CD4-positive, alpha-beta T cell treated with Interleukin-17A for 4 hours (primary cell): Measurements from ENCODE around the gene GPC2.
A peak's percentile ranks its signal among the peaks of the same experiment; 100 is the strongest.
"Not testable (repeated sequence)": the region's sequence is repeated elsewhere in the genome, so short reads cannot be mapped to it uniquely, and the experiment has no call there.

ENCODE experiments used
- DNase-seq: peaks from one replicate; pipeline ENCODE4 v3.0.0-alpha.2; 2020; ENCODE audit warnings: mixed read lengths

GPC2 gene

GRCh38 chr7:100148559-100149328 lies 28.4 kb downstream of the GPC2 start, which contains the start of gene LAMTOR4:
LAMTOR4 (plus strand) TSS chr7:100148918; CDS start chr7:100148973, 55 bp downstream.
- DNase-seq = peak; percentile 97

DNA sequence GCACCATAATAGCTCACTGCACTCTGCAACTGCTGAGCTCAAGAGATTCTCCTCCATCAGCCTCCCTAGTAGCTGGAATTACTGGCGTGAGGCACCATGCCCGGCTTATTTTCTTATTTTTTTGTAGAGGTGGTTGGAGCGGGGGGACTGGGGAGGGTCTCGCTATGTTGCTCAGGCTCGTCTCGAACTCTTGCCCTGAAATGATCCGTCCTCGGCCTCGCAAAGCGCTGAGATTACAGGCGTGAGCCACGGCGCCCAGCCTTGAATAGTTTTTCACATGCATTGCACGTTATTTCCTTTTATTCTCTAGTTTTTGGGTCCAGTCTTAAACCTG lies 29.0 kb downstream of the GPC2 start:
- no peak for DNase-seq

- no peak for DNase-seq
These were observed 29.9 kb downstream of the GPC2 start for GRCh38 chr7:100147278-100147677.

DNA sequence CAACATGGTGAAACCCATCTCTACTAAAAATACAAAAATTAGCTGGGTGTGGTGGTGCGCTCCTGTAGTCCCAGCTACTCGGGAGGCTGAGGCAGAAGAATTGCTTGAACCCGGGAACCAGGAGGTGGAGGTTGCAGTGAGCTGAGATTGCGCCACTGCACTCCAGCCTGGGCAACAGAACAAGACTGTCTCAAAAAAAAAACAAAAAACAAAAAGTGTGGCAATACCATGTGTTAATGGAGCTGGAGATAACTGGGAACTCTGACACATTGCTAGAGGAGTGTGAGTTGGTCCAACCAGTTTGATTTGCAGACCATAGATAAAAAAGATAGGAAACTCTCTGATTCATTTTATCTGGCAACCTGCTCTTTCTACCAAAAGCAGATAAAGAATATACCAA lies 30.8 kb downstream of the GPC2 start:
- DNase-seq = not testable (repeated sequence)

DNA sequence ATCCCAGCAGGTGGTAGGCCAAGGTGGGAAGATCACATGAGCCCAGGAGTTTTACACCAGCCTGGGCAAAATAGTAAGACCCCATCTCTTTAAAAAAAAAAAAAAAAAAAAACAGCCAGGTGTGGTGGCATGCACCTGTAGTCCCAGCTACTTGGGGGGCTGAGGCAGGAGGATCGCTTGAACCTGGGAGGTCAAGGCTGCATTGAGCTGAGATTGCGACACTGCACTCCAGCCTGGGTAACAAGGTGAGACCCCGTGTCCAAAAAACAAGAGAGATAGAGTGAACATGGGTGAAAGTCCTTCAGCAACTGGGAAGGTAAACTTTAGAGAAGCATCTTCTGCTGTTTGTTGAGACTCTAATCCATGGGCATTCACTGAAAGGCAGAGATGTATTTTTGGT lies 34.7 kb downstream of the GPC2 start:
- DNase-seq = no peak

- DNase-seq = no peak
These were observed 35.6 kb downstream of the GPC2 start for GRCh38 chr7:100141555-100141949.

DNA sequence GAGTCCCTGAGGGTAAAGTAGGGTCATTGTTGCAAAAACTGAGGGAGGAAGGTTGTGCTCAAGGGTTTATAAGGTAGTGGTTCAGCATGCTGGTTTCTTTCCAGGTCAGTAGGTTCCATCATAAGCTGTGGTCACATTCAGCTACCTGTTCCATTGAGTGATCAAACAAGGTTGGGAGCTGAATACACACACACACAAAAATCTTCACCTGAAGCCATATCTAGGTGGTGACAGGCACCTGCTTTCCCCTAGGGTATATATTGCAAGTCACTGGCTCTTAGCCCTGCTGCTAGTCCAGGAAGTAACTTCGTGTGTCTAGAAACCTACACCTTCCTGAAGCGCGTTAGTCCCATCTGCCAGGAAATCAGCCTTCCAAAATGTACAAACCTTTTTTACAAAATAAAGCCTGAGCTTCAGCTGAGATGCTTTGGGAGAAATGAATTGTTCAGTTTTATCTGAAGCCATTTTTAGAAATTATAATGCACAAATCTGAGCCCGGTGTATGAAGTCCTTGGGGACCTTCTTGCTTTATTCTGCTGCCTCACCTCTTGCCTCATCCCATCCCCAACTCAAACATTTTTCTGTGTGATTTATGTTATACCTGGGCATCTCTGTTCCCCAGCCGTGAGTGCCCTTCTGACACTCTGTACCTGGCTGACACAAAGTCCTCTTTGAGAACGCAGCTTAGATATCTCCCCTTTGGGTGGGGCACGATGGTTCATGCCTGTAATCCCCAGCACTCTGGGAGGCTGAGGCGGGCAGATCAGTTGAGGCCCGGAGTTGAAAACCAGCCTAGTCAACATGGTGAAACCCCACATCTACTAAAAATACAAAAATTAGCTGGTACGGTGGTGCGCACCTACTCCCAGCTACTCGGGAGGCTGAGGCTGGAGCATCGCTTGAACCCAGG lies 39.1 kb downstream of the GPC2 start:
- DNase-seq = peak; percentile 36

DNA sequence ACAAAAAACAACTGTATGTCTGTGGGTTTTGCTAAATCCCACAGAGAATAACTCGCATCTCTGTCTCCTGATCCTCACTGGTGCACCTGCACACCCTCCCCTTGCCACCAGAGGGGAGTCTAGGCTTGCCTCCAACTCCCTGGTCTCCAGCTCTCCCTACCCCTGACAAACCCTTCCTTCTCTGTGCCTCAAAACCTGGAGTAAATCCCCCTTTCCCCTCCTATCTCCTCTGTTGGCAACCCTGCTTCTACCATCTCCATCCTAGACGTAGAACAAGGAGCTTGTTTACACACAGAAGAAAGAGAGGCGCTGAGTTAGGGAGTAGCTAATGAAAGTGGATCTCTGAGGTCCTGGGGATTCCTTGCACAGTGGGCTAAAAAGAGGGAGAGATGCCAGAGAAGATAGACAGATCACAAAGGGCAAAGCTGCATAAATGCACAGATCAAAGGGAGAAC lies 44.5 kb downstream of the GPC2 start:
- DNase-seq = peak; percentile 79

DNA sequence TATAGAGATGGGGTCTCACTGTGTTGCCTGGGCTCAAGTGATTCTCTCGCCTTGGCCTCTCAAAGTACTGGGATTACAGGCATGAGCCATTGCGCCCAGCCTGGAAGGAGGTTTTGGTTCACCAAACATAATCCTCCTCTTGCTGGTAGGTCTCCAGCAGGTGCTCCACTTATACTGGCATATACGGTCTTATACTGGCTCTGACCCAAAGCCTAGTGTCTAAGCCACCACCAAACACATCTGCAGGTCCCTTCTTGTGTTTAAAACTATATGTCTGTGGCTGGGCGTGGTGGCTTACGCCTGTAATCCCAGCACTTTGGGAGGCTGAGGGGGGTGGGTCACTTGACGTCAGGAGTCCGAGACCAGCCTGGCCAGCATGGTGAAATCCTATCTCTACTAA lies 45.1 kb downstream of the GPC2 start:
- DNase-seq = no peak

DNA sequence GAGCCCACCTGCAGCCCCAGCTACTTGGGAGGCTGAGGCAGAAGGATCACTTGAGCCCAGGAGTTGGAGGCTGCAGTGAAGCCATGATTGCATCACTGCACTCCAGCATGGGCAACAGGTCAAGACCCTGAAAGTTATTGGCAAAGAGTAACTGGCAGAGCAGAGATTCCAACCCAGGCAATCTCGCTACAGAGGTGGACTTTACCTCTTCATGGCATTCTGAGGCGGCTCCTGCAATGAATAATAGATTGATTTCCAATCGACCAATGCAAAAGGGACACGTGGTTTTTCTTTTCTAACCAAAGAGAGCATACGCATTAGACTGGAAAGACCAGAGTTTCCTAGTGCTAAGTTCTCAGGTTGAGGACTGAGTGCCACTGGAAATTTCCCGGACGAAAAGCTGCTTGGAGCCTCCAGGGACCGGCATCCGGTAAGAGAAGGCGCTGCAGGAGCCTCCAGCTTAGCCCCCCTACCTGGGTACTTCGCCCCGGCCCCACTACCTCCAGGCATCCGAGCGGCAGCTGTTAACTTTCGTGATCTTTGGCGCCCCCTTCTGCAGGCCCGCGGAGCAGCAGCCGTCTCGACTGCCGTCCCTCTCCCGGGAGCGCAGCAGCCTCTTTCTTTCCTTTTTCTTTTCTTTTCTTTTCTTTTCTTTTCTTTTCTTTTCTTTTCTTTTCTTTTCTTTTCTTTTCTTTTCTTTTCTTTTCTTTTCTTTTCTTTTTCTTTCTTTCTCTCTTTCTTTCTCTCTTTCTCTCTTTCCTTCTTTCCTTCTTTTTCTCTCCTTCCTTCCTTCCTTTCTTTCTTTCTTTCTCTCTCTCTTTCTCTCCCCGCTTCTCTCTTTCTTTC lies 46.4 kb downstream of the GPC2 start:
- peak; percentile 92 for DNase-seq

DNA sequence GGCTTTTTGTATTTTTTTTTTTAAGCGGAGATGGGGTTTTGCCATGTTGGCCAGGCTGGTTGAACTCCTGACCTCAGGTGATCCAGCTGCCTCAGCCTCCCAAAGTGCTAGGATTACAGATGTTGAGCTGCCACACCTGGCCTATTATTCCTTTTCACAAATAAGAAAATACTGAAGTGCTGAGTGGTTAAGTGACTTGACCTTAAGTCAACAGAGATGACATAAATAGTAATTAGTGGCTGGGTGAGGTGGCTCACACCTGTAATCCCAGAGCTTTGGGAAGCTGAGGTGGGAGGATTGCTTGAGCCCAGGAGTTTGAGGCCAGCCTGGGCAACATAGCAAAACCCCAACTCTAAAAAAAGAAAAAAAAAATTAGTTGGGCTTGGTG lies 47.0 kb downstream of the GPC2 start:
- not testable (repeated sequence) for DNase-seq

GRCh38 chr7:100128637-100128963 lies 48.6 kb downstream of the GPC2 start:
- no peak for DNase-seq

DNA sequence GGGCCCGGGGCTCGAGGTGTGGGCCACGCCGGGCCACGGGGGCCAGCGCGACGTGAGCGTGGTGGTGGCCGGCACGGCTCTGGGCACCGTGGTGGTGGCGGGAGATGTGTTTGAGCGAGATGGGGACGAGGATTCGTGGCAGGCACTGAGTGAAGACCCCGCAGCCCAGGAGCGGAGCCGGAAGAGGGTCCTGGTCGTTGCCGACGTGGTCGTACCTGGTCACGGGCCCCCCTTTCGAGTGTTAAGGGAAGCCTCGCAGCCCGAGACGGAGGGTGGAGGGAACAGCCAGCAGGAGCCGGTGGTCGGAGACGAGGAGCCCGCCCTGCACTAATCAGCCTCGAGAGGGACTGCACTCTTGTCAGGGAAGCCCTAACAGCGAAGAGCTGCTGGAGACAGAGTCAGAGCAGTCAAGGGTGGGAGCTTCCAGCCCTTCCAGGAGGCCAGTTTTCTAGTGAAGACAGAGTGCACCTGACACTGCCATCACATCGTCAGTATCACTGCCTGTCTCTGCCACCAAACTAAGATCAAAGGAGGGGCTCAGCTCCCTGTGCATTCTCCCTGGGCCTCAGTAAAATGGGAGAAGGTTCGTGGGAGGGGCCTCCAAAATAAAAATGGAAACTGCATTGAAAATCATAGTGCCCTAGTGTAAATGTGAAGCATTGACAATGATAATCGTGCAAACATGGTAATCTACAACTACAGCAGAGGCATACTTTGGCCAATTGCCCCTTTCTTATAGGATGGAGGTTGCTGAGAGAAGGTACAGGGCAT lies 49.1 kb downstream of the GPC2 start:
- DNase-seq = peak; percentile 45

- peak; percentile 94 for DNase-seq
These were observed 50.0 kb downstream of the GPC2 start, which contains the start of gene MBLAC1 for GRCh38 chr7:100126931-100127865. MBLAC1 (plus strand) TSS chr7:100126967; CDS start chr7:100127396, 429 bp downstream.

DNA sequence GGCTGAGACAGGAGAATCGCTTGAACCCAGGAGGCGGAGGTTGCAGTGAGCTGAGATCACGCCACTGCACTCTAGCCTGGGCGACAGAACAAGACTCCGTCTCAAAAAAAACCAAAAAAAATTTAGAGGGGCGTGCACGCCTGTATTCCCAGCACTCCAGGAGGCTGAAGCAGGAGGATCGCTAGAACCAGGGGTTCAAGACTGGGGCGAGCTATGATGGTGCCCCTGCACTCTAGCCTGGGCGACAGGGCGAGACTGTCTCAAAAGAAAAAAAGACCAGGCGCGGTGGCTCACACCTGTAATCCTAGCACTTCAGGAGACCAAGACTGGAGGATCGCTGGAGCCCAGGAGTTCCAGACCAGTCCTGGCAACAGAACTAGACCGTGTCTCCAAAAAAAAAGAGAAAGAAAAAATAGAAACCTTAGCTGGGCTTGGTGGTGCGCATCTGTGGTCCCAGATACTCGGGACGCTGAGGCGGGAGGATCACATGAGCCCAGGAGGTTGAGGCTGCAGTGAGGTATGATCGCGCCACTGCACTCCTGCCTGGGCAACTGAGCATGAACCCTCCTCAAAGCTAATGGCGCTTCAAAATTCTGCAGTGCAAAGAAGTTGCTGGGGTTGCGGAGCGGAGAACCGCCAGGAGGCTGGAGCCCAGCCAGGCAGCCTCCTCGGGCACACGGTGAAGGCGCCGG lies 50.8 kb downstream of the GPC2 start:
- DNase-seq = no peak

DNA sequence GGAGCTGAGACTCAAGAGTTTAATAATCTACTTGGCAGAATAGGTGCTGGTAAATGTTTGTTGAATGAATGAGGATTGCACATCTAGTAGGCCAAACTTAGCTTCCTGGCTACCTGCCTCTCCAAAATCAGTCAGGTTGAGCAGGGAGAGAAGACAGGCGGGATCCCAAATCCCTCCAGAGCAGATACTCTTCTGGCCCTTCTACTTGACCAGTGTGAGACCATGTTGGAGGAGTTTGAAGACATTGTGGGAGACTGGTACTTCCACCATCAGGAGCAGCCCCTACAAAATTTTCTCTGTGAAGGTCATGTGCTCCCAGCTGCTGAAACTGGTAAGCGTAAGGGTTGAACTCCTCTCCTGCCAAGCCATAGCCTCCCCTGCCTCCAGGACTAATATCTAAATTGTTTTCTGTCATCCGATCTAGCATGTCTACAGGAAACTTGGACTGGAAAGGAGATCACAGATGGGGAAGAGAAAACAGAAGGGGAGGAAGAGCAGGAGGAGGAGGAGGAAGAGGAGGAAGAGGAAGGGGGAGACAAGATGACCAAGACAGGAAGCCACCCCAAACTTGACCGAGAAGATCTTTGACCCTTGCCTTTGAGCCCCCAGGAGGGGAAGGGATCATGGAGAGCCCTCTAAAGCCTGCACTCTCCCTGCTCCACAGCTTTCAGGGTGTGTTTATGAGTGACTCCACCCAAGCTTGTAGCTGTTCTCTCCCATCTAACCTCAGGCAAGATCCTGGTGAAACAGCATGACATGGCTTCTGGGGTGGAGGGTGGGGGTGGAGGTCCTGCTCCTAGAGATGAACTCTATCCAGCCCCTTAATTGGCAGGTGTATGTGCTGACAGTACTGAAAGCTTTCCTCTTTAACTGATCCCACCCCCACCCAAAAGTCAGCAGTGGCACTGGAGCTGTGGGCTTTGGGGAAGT lies 52.6 kb downstream of the GPC2 start:
- no peak for DNase-seq

DNA sequence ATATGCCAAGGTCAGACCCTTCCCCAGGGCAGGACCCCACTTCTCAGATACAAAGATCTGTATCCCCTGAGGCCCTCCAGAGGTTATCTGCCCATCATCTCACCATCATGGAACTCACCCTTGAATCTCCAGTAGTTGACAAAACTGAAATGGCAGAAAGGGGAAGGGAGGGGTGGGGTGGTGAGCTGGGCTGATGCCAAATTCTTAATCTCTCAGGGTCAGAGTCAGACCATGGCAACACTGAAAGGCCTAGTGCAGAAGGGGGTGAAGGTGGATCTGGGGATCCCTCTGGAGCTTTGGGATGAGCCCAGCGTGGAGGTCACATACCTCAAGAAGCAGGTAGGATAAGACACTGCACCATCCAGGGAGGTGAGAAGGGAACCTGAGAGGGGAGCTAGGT lies 54.6 kb downstream of the GPC2 start:
- DNase-seq = no peak

GRCh38 chr7:100122067-100122466 lies 55.1 kb downstream of the GPC2 start:
- no peak for DNase-seq

- no peak for DNase-seq
These were observed 56.5 kb downstream of the GPC2 start for GRCh38 chr7:100120733-100121036.
